ENCODE measurements around the gene FASTKD2. TPM values are rescaled to one million over a fixed set of nuclear protein-coding genes. Genes with fewer than 3 reads are reported as not detected.
"Not testable (repeated sequence)": the region's sequence is repeated elsewhere in the genome, so short reads cannot be mapped to it uniquely, and the experiment has no call there.

Gene FASTKD2
- total RNA-seq, 1 experiment from 2014 or later = 59.7 TPM

GRCh38 chr2:206790311-206790935 is 25.0 kb downstream of the FASTKD2 start:
- no peak for DNase-seq (ENCODE audit: low read depth)

DNA sequence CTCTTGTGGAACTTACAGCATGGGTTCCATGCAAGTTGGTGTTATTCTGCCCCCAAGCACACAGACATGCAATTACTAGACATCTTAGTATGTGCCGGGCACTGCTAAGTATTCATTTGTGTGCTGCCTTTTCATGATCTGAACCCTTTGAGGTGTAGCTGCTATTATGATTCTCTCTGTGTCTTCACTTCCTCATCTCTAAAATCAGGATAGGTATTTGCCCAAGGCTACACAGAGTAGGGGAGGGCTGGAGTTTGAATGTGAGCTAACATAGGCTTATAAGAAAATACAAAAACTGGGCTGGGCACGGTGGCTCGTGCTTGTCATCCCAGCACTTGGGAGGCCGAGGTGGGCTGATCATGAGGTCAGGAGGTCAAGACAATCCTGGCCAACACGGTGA is 27.2 kb downstream of the FASTKD2 start:
- no peak for DNase-seq (ENCODE audit: low read depth)

GRCh38 chr2:206797376-206797775 is 32.0 kb downstream of the FASTKD2 start:
- DNase-seq (ENCODE audit: low read depth) = no peak

GRCh38 chr2:206798000-206798399 is 32.6 kb downstream of the FASTKD2 start:
- no peak for DNase-seq (ENCODE audit: low read depth)

GRCh38 chr2:206799083-206799482 is 33.7 kb downstream of the FASTKD2 start:
- no peak for DNase-seq (ENCODE audit: low read depth)

- peak; percentile 68 for DNase-seq (ENCODE audit: low read depth)
Measured at GRCh38 chr2:206800506-206801417, 35.4 kb downstream of the FASTKD2 start.

- DNase-seq (ENCODE audit: low read depth) = no peak
Measured at GRCh38 chr2:206801418-206802189, 36.2 kb downstream of the FASTKD2 start.

- DNase-seq (ENCODE audit: low read depth) = no peak
Measured at GRCh38 chr2:206802654-206803514, 37.5 kb downstream of the FASTKD2 start.

DNA sequence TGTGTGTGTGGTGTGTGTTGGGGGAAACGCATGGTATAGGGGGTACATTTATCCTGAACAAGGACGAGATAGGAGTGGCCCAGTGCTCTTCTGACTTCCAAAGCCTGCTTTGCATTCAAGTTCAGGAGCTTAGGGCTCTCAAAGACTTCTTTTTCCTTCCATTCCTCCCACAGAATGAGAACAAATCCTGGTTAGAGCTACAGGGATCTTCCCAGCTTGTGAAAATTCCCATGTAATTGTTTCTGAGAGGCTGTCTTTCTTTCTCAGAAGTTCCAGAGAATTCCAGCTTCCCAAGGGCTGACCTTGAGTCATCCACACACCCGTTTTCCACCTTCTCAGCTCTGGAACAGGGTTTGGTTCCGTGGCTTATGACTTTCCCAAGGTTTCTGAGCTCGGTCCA is 38.9 kb downstream of the FASTKD2 start:
- no peak for DNase-seq (ENCODE audit: low read depth)

- no peak for DNase-seq (ENCODE audit: low read depth)
Measured at GRCh38 chr2:206805887-206806607, 40.6 kb downstream of the FASTKD2 start.

DNA sequence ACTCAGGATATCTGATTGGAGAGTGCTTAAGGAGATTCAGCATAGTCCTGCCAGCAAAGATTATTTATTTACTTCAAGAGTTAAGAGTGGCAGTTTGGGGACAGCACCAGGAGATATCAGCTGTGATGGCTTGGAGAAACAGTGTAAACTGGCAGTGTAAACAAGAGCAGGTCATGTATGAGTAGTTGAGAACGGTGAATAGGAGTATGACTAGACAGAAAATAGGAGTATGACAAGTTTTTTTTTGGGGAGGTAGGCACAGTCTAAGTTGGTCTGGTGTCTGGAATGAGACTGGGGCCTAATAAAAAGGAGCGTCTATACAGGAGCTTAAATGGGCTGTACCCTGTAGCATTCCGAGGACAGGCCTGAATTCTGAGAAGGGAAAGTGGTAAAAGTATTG is 42.2 kb downstream of the FASTKD2 start:
- DNase-seq (ENCODE audit: low read depth) = not testable (repeated sequence)

DNA sequence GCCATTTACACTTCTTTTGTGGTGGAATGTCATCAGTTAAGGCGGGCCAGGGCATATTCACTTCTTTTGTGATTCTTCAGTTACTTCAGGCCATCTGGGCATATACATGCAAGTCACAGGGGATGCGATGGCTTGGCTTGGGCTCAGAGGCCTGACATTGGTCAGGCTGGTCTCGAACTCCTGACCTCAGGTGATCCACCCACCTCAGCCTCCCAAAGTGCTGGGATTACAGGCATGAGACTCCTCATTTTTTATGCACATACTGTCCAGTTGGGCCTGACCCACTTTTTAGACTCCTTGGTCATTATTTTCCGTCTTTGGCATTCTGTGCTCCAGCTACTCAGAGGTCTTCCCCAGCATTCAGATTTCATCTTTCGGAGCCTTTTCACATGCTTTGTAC is 47.1 kb downstream of the FASTKD2 start:
- not testable (repeated sequence) for DNase-seq (ENCODE audit: low read depth)

DNA sequence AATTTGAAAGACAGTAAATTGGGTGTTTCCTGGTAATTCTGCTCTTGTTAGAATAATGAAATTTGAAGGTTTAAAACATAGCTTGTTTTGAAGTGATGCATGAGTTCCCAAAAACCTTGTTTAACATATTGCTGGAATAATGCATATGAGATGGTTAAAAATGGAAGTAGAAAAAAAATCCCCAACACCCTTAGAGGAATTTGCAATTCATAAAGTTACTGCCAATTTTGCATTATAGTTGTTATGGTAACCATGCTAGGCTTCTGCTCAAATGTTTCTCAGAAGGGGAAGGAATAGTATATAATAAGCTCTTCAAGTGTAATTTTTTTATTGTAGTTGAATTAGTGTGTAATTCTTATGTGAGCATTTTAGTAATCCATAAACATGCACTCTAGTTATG is 49.1 kb downstream of the FASTKD2 start:
- DNase-seq (ENCODE audit: low read depth) = no peak

DNA sequence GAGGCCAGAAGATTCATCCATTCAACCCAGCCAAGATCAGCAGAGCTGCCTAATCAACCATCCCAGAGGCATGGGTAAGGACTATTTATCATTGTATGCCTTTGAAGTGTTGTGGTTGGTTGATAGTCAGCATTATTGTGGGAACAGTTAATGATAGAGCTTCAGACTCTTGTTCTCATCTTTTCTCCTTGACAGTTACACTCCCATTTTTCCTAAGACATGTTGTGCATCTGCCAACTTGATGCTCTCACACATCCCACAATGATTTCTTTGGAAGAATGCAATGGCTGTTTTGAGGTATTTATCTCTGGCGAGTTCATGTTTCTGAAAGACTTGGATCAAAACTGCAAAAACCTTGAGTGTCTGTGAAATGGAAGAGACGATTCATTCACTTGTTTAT is 55.4 kb downstream of the FASTKD2 start:
- no peak for DNase-seq (ENCODE audit: low read depth)

DNA sequence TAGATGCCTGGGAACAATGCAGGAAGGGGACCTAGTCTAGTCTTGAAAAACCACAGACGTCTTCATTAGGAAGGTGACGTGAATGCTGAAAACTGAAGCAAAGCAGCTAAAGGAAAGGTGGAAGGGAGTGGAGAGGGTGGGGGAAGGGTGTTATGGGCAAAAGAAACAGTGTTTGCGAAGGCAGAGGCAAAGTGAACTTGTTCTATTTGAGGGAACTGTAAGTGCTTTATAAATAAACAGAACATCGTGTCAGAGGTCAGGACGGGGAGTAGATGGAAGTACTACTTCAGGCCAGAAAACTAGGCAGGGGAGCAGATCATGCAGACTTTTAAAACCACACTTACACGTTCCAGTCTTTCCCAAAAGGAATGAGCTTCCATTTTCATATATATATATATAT is 57.8 kb downstream of the FASTKD2 start:
- DNase-seq (ENCODE audit: low read depth) = no peak

- DNase-seq (ENCODE audit: low read depth) = no peak
Measured at GRCh38 chr2:206824087-206824618, 58.7 kb downstream of the FASTKD2 start.

- no peak for DNase-seq (ENCODE audit: low read depth)
Measured at GRCh38 chr2:206824993-206825392, 59.6 kb downstream of the FASTKD2 start.

GRCh38 chr2:206831442-206831995 is 66.1 kb downstream of the FASTKD2 start:
- DNase-seq (ENCODE audit: low read depth) = no peak

DNA sequence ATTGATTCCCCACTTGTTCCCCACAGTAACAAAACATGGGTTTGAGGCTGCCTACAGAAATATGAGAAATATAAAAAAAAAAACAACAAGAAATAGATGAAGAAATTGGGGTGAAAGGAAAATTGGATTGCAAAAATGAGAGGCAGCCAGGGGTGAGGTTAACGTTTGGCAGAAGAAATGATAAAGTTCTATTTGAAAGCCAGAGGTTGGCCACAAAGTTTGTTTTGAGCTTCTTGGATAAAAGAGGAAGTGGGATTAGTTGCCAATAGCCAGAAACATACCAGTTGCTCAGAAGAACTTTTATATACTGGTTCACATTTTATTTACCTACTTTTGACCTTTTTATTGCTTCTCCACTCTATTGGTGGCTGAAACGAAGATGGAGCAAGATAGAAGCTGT is 67.5 kb downstream of the FASTKD2 start:
- no peak for DNase-seq (ENCODE audit: low read depth)

- no peak for DNase-seq (ENCODE audit: low read depth)
Measured at GRCh38 chr2:206833291-206833690, 67.9 kb downstream of the FASTKD2 start.

All from Daoy (cell line).